HG03521 (cell line): ENCODE results near the gene NSMCE1.
"Not testable (repeated sequence)": the region's sequence is repeated elsewhere in the genome, so short reads cannot be mapped to it uniquely, and the experiment has no call there.

Experiments used
- ATAC-seq: cut with Tn5 transposase; IDR thresholded peaks from one replicate; pipeline ENCODE4 v1.9.1; 2021; ENCODE audit warnings: mild to moderate bottlenecking, moderate library complexity; ENCODE audit not compliant: unreplicated experiment

The NSMCE1 gene

DNA sequence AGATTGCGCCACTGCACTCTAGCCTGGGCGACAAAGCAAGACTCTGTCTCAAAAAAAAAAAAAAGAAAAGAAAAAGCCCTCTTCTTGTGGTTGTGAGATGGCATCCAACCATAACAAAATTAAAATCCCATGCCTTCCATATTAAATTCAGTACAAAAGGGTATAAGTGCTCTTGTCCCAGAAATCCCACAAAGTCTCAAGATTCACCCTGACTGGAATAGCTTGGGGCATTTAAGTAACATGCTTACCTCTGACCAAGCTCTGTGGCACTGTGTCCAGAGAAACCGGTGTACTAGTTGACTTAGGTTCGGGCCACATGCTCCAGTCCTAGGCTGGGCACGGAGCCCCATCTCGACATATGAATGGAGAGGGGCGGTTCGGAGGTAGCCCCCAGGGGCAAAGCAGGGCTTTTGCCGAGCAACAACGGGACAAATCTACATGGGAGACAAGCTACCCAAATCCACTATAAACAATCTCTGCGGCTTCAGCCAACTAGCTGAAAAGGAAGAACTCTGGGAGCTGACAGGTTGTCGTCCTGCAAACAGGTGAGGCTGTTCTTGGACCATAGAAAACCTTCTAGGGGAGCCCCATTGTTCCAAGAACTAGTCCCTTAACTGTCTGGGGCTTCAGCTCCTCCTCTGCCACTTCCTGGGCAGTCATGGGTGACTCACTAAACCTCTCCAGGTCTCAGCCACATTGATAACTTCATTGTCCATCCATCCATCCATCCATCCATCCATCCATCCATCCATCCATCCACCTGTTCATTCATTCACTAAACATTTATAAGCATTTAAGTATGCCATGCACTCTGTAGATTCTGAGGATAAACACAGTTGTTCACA is 34.9 kb upstream of the NSMCE1 start:
- no peak for ATAC-seq

DNA sequence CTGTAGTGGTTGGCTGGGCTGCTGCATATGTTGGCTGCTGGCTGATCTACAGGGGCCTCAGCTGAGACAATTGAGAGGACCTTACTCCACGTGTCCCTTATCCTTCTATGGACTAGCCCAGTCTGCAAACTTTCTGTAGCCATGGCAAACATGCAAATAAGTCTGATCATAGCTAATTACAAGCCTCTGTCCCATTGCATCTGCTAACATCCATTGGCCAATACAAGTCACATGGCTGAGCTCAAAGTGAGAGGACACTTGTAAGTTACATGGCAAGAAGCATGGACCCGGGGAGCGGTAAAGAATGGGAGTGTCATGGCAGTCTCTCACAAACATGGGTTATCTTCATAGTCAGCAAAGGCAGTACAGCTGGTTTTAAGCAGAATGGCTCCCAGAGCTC is 33.6 kb upstream of the NSMCE1 start:
- no peak for ATAC-seq

DNA sequence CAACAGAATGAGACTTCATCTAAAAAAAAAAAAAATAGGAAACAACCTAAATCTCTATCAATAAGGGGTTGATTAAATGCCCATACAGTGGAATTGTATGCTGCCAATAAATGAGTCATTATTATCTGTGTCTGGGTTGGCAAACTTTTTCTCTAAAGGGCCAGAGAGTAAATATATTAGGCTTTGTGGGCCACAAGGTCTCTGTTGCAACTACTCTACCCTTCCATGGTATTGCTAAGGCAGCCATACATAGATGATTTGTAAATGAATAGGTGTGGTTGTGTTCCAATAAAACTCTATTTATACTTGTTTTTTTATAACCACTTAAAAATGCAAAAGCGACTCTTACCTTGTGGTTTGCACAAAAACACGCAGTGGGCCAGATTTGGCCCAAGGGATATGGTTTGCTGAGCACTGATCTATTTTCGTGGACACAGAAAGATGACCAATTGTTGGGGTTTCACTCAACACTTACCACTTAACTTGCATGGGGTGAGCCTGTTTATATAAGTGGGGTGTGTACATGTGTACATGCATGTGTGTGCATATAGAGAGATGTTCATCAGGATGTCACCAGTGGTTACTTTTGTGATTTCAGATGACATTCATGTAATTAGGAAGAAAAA is 32.8 kb upstream of the NSMCE1 start:
- peak; percentile 48 for ATAC-seq

DNA sequence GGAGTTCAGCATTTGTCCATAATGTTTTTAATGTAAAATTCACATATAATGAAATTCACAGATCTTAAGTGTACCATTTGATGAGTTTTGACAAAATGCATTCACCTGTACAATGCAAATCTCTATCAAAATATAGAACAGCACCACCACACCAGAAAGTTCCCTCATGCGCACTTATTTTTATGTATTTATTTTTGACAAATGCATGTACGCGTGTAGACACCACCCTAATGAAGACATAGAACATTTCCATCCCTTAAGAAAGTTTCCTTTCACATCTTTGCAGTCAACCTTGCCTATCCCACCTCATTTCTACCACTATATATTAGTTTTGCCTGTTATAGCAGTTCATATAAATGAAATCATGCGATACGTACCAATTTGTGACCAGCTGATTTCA is 29.6 kb upstream of the NSMCE1 start:
- no peak for ATAC-seq

DNA sequence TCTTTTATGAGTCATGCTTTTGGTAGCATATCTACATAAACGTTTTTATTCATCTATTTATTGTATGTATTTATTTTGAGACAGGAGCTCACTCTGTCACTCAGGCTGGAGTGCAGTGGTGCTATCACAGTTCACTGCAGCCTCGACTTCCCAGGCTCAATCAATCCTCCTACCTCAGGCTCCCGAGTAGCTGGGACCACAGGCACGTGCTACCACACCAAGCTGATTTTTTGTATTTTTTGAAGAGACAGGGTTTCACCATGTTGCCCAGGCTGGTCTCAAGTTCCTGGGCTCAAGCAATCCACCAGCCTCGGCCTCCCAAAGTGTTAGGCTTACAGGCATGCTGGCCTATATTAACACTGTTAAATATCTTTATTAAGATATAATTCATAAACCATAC is 24.8 kb upstream of the NSMCE1 start:
- no peak for ATAC-seq

DNA sequence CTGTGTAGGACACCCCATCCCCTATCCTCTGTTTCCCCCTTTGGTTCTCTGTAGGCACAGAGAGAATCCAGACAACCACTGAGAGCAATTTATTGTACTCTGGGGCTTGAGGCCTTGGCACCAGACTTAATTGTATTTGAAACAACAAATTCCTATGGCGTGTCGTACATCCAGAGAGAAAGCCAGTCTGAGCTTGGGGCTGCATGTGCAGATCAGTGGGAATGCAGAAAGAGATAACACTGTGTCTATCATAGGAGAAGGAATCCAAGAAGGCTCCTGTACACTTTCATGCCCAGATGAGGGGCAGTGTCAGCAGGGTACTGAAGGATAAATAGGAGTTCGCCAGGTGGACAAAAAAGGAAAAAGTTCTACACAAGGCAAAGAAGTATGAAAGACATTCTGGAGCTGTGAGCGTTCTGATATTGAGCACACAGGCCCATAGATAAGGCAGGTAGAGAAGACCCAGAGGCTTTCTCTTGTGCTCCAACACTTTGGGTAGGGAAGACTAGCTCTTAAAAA is 23.2 kb upstream of the NSMCE1 start:
- no peak for ATAC-seq

DNA sequence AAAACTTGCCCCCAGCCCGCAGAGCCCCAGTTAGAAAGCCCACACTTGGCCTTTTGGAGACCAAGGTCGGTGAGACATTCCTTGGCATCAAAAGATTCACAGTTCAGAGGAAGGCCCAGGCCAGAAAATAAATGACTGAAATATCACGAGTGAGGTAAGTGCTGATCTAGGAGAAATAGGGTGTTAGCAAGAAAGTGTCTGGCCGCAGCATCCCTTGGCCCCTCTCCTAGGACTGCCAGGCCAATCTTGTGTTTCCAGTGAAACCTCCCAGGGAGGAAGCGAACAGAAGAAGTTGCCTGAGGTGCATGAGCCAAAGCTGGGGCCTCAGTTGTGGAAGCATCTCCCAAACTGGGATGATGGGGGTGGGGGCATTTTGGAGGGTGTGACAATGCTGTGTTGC is 22.5 kb upstream of the NSMCE1 start:
- ATAC-seq: no peak

DNA sequence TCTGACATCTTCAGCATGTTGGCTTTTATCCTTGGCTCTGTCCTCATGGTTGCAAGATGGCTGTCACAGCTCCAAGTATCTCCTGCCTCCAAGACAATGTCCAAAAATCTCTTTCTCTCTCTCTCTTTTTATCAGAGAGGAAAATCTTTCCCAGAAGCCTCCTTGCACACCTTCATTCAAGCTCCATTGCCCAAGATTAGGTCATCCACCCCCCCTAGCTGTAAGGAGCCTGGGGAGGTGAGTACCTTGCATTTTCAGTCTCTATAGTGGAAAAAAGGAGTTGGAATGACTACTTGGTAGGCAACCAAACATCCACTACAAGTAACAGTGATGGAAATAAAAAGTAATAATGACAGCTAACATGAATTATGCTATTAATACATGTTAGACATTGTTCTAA is 22.0 kb upstream of the NSMCE1 start:
- ATAC-seq: no peak

DNA sequence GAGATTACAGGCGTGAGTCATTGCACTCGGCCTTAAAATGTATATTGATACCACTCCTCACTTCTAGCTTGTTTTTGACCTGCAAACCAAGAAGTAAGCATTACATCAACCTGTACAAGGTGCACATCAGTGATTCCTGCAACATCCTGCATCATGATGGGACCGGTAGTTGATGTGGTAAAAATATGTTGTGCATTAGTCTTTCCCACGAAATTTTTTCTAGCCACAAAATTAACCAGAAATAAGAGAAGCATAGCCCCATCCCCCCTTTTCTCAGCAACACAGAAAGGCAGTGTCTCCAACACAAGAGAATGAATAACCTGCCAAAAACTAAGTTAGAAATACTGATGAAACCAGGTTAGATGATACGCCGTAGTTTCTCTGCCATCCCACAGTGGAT is 21.1 kb upstream of the NSMCE1 start:
- no peak for ATAC-seq

DNA sequence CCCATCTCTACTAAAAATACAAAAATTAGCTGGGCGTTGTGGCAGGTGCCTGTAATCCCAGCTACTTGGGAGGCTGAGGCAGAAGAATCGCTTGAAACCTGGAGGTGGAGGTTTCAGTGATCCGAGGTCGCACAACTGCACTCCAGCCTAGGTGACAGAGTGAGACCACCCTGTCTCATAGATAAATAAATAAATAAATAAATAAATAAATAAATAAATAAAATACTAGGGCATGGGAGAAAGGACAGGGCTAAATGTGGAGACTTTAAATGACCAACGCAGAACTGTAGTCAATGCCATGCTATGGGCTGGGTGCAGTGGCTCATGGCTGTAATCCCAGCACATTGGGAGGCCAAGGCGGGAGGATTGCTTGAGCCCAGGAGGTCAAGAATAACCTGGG is 19.7 kb upstream of the NSMCE1 start:
- ATAC-seq: not testable (repeated sequence)

DNA sequence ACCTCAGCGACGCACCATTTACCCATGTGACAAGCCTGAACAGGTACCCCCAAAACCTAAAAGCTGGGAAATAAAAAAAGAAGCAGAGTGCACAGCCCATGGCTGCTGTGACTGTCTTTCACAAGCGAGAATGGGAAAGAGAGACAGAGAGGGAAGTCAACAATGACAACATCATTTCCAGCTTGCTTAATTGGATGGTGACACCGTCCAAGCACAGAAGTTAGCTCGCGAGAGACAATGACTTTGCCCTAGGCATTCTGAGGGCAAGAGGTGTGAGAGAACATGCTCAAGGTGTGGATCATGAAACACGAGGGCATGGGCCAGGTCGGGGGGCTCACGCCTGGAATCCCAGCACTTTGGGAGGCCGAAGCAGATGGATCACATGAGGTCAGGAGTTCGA is 19.3 kb upstream of the NSMCE1 start:
- no peak for ATAC-seq

DNA sequence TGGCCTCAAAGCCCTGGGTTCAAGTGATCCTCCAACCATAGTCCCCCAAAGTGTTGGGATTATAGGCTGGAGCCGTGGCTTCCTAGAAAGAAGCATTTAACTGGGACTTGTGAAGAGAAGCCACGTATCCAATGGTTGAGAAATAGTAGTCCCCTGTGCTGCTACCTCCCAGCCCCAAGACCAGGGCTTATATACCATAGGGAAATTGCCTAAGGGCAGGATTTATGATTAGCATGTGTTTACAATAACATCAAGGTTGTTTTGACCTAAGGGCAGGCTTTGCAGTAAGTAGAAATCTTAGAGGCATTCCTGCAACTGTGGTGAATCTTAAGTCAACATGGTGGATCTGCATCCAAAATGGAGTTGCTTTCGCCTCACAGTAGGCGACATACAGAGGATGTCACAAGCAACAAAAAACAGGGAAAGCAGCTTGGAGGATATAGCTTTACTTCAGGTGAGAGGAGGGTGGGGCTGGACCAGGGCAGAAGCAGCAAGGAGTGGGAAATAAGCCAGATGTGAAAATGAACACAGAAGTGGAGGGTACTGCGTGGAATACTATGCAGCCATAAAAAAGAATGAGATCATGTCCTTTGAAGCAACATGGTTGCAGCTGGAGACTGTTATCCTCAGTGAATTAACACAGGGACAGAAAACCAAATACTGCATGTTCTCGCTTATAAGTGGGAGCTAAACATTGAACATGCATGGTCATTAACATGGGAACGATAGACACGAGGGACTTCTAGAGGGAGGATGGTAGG is 18.7 kb upstream of the NSMCE1 start:
- ATAC-seq: no peak

DNA sequence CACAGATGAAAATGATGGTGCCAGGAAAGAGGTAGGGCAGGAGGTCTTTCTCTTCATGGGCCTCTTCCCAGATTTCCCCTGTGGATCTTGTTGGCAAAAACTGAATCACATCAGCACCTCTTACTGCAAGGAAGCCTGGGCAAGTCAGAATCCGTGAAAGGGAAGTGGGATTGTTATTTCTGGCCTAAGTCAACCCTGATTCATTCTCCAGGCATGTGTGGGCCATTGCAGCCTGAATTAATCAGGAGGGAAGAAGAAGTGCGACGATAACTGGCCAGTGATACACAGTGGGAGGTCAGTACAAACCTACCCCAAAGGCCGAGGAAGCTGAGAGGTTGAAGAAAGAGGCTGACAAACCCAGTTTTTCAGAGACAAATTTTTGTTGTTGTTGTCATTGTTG is 17.9 kb upstream of the NSMCE1 start:
- ATAC-seq: no peak

DNA sequence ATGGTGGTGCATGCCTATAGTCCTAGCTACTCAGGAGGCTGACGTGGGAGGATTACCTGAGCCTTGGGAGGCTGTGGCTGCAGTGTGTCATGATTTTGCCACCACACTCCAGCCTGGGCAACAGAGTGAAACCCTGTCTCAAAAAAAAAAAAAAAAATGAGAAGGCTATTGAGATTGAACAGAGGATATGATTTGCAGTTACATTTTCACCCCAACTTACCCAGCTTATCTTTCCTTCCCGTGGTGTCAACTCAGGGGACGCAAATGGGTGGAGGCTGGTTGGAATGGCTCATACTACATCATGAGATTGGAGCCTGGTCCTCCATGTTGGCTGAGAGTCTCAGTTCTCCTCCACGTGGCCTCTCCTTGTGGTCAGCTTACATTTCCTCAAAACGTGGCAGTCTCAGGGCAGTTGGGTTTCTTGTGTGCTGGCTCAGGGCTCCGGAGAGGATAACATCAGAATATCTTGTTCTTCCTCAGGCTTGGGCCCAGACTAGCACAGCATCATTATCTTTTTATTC is 17.2 kb upstream of the NSMCE1 start:
- ATAC-seq: no peak

DNA sequence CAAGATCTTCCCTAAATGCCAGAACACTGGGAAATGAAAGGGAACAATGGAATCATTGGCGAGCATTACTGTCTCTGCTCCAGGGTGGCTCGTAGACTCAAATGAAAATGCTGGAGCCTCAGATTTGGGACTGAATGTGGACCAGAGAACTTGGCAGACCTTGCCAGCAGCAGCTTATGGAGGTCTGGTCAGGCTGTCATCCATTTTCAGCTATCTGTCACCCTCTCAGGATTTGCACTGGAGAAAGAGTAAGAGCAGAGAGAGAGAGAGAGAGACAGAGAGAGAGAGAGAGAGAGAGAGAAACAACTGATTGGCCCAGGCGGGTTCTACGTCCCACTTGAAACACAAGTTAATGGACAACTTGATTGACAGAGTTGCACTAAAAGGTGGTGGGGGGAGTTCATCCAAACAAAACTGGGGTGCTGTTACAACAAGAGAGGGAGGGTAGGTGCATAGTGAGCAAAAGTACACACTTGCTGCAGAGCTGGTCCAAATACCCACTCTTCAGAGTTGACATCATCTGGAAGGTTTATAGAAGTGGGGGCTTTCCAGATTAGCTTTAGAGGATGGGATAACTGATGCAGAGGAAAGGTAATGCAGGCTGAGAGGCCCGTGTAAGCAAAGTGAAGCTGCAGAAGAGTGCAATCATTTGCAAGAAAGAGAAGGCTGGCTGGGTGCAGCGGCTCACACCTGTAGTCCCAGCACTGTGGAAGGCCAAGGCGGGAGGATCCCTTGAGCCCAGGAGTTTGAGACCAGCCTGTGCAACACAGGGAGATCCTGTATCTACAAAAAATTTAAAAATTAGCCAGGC is 16.5 kb upstream of the NSMCE1 start:
- no peak for ATAC-seq

DNA sequence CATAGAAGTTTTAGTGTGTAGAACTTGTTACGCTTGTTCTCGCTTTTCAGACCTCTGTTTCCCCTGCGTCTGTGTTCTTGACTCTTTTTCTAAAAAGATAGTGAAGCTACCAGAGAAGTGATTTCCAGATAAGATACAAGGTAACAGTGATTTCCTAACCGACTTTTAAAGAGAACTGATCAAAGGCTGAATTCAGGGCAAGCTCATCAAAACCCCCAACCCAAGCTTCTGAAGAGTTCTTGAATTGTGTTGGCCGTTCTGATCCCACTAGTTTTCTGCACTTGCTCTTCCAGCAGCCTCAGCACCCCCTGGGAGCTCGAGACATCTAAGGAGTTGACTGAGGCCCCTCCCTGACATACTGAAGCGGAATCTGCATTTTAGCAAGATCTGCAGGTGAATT is 12.7 kb upstream of the NSMCE1 start:
- ATAC-seq: no peak

DNA sequence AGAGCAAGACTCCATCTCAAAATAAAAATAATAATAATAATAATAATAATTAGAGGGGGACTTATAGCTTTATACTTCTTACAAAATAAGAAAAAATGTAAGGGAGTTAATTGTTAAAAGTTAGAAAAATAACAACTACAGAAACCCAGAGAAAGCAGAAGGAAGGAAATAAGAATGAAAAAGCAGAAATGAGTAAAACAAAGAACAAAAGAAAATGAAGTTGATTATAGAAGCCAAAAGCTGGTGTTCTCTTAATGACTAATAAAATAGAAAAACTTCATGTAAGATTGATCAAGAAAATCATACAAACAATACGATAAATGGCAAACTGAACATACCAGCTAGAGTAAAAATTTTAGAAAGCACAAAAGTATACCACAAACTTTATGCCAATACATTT is 6.8 kb upstream of the NSMCE1 start:
- ATAC-seq: no peak

DNA sequence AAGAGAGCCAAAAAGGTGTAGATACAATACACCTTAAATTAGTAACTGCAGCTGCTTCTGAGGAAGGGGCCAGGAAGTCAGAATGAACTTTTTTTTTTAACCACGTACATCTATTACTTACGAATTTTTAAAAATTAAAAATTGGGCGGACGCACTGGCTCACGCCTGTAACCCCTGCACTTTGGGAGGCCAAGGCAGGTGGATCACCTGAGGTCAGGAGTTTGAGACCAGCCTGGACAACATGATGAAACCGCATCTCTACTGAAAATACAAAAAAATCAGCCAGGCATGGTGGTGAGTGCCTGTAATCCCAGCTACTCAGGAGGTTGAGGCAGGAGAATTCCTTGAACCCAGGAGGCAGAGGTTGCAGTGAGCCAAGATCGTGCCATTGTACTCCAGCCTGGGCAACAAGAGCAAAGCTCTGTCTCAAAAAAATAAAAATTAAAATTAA is 5.9 kb upstream of the NSMCE1 start:
- not testable (repeated sequence) for ATAC-seq

DNA sequence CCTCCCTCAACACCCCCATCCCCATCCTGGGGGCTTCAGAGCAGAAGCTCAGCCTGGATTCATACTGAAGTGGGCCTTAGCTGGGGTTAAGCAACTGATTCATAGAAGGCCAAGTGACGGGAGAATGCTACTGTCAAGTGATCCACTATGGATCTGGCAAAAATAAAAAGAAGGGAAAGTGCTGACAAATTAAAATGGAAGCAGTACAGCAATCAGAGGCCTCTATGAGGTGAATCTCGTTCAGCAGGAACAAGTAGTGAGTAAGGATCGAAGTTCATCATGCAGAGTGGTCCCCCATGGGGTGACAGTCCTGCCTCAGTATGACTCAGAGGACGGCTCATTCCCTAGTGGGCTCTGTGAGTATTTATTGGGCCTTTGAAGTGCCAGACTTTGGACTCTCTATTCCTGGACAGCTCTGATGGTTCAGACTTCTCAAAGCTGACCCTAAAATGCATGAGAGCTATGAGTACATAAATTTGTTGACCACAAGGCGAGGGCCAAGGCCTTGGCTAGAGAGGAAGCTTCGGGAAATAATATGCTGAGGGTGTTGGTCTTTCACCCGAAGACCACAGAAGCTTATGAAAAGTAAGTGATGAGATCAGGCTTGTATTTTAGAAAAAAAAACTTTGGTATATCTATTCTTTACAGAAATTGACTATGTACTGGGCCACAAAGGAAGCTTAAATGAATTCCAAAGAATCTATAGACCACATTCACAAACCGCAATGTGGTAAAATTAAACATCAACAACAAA is 5.3 kb upstream of the NSMCE1 start:
- ATAC-seq: no peak

DNA sequence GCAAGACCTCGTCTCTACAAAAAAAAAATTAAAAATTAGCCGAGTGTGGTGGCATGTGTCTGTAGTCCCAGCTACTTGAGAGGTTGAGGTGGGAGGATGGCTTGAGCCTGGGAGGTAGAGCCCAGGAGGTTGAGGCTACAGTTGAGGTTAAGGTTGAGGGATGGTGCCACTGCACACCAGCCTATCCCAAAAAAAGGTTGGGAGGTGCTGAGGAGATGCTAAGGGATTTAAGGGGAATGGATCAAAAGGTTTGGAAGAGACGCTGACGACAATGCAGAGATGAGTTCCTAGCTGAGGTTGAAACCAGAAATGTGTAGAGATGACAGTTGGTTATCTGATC is 4.7 kb upstream of the NSMCE1 start:
- no peak for ATAC-seq
